SU-DHL-6 (cell line): ENCODE measurements around the gene EXOC1L.

ENCODE experiments used
- EZH2phosphoT487 ChIP-seq: fragments of 200-600 bp; sonication (generic), shearing (Covaris generic); conservative IDR thresholded peaks from 2 replicates; pipeline ENCODE4 v1.6.1; 2018; ENCODE audit warnings: mild to moderate bottlenecking, antibody characterized with exemption, low read length, moderate library complexity, mixed read lengths
- TF ChIP-seq, protein P1 (sequence below): fragments of 200-600 bp; sonication (generic); IDR thresholded peaks from one replicate; pipeline ENCODE4 v1.5.1; 2017; ENCODE audit warnings: antibody characterized with exemption, mild to moderate bottlenecking, low read length, moderate library complexity; ENCODE audit not compliant: insufficient read depth, poor library complexity, severe bottlenecking

- TF ChIP-seq, protein P1, sequence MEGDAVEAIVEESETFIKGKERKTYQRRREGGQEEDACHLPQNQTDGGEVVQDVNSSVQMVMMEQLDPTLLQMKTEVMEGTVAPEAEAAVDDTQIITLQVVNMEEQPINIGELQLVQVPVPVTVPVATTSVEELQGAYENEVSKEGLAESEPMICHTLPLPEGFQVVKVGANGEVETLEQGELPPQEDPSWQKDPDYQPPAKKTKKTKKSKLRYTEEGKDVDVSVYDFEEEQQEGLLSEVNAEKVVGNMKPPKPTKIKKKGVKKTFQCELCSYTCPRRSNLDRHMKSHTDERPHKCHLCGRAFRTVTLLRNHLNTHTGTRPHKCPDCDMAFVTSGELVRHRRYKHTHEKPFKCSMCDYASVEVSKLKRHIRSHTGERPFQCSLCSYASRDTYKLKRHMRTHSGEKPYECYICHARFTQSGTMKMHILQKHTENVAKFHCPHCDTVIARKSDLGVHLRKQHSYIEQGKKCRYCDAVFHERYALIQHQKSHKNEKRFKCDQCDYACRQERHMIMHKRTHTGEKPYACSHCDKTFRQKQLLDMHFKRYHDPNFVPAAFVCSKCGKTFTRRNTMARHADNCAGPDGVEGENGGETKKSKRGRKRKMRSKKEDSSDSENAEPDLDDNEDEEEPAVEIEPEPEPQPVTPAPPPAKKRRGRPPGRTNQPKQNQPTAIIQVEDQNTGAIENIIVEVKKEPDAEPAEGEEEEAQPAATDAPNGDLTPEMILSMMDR = no peak
- no peak for TF ChIP-seq EZH2phosphoT487
Observed at GRCh38 chr4:55783584-55783983, 36.0 kb upstream of the EXOC1L start.
